HEK293 (cell line): Measurements from ENCODE around the gene KCNQ2.

ENCODE experiments used
- CTCF ChIP-seq: fragments of 450-650 bp; formaldehyde crosslinking; IDR thresholded peaks from 2 replicates; pipeline ENCODE4 v1.5.1; 2016; ENCODE audit warnings: missing biosample characterization, missing genetic modification characterization
- FEZF1 ChIP-seq: fragments of 450-650 bp; formaldehyde crosslinking; IDR thresholded peaks from 2 replicates; pipeline ENCODE4 v1.5.1; 2016; ENCODE audit warnings: missing biosample characterization, missing genetic modification characterization

- TF ChIP-seq FEZF1 (tag by site-specific recombination) (no peak), CTCF (tag by site-specific recombination) (no peak)
Observed at GRCh38 chr20:63421094-63421692, 51.3 kb downstream of the KCNQ2 start.
